IPS DF 19.7 (cell line): ENCODE results near the gene UNC5A.

Experiments
- DNase-seq: peaks from one replicate; pipeline ENCODE4 v3.0.0-alpha.2; 2013; ENCODE audit warnings: low read depth, low spot score

The UNC5A gene

DNA sequence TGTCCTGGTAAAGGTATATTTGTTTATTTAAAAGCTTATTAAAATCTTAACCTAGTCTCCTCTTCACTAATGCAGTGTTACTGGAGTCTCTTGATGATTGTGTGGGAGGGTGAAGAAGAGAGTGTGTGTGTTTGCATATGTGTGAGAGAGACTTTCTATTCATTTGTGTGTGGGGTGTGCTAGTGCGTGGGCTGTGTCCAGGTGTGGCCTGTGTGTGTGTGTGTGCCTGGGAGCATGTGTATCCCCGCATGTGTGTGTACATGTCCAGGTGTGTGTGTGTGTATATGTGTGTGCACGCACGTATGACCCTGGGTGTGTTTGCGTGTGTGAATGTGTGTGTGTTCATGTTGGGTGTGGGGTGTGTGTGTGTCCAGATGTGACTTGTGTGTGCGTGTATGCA is 10.3 kb upstream of the UNC5A start:
- no peak for DNase-seq

DNA sequence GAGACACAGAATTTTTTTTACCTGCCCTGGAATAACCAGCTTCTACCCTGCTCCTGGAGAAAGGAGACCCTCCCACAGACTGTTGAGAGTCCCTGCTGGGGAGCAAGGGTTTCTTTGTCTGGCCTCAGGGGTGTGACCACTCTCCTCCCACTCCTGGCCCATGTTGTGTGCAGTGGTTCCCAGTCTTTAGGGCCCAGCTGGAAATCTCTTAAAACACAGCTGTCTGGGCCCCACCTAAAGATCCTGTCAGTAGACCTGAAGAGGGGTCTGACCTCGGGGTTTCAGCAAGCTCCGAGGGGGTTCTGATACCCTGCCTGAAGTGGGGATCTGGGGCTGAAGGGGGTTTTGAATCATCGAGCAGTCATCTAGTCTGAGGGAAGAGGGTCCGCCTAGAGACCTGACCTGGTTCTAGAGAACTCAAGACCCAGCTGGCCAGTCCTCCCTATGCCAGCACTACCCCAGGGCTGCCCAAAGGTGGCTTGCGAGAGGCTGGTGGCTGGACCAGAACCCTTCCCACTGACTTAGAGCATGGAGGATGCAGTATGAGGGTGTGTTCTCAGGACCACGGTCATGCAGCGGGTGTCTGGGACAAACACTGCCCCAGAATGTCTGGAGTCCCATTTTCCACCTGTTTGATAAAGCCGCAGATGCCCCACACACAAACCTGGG is 8.1 kb upstream of the UNC5A start:
- DNase-seq = no peak

DNA sequence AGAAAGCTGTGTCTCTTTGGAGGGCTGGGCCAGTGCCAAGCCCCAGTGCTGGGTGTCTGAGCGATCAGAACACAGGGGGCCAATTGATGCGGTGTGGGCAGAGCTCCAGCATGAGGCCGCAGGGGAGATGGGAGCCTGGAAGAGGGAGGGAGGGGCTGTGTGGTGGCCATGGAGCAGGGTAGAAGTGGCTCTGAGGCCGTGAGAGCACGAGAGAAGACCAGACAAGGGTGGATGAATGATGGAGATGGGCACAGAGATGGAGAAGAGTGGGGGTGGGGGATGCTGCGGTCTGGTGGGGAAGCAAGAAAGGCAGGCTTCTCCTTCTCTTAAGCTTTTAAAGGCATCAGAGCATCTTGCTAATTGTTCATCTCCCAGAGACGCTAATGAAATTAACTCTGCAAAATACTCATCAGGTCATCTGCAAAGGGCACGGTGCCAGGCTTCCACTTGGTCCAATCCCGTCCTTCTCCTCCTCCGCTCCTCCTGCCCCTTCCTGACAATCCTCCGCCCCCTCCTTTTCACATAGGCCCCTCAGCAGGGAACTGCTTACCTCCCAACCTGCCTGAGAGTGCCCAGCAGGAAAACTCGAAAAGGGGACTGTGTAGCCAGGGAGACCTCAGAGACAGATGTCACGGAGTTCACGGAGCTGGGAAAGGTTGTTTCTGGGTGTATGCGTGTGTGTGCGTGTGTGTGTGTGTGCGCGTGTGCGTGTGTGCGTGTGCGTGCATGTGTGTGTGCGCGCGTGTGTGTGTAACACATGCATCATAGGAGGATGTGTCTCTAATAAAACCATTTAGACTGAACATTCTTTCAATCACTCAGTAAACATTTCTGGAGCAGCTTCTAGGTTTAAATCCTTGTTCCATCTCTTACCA is 7.1 kb upstream of the UNC5A start:
- no peak for DNase-seq

DNA sequence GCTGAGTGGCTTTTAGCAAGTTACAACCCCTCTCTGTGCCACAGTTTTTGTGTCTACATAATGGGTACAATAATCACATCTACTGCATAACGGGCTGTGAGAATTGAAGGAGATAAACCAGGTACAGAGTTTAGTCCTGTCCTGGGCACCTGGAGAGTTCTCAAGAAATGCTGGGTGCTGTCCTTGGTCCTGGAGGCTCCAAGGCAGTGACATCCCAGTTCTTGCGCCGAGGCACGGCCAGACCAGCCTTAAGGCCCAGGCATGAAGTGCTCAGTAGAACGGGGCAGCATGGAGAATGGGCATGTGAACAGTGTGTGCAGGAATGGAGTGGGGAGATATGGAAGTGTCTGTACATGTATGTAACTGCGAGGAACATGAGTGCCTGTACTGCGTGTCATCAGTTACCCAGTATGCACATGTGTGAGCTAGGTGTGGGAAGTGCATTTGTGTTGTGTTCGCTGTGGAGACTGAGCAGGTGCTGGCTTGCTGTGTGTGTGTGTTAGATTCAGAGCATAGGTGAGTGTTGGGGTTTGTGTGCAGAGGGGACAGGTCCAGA is 6.3 kb upstream of the UNC5A start:
- no peak for DNase-seq

DNA sequence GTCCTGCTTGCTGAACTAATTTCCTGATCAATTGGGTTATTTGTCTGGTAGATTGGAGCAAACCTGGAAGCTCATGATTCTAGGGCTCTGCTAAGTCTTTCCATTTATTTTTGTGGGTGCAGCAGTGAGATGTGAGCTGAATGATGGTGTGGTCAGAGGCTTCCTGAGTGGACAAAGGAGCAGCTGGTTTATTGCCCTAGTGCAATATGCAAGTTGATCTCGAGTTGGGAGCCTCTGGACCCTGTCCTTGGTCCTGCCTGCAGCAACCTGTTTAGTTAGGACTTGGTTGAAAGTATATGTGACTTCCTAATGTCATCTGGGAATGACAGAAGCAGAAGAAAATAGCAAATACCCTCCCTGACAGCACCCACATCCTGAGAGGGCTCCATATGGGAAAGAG is 4.2 kb upstream of the UNC5A start:
- no peak for DNase-seq

DNA sequence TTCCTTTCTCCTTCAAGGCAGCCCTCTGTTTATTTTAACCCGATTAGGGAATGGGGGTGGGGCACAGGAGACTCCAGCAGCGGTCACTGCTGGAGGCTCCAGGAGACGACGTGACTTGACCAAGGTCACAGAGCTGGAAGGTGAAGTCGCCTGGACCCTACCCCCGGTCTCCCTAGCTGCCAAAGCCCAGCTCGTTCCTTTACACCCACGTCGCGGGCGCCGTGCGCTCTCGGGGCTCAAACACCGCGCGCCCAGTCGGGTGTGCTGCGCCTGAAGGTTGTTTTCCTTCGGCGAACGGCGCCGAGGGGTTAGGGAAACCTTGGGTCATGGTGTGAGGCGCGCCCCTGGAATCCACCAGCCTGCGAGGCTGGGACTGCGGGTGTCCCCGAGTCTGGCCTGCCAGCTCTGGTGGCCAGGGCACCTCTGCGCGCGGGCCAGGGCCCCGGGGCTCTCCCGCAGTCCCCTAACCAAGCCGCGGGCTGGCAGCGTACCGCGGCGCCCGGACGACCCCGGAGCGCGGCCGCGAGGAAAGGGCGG is 747 bp upstream of the UNC5A start:
- DNase-seq = no peak

DNA sequence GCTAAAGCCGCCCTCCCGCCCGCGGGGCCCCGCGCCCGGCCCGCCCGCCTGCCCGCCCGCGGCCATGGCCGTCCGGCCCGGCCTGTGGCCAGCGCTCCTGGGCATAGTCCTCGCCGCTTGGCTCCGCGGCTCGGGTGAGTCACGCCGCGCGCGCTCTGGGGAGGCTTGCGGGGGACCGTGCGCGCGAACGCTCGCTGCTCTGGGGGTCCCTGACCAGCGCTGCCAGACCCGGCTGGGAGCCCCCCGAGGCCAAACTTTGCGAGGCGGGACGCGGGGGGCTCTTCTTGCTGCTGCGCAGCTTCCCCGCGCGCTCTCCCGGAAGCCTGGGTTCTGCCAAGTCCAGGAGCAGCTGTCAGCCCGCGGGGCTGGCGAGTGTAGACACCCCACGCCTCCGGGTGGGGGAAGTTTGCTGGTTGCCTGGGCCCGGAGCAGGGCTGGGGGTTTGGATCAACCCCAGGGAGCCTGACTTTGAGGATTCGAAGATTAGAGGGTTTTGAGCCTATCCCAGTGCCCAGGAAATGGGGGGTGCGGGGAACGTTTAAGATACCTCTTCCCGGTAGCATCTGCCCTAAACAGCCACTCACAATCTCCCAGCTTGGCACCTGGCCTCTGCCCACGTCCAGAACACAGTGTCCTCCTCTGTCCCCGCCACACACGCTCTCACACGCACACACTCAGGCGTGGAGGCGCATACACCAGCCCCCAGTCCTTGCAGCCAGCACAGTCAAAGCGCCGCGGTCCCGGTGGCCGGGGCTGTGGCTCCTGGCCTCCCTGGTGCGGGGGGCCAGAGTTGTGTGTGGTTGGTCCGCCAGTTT is 535 bp downstream of the UNC5A start:
- no peak for DNase-seq

DNA sequence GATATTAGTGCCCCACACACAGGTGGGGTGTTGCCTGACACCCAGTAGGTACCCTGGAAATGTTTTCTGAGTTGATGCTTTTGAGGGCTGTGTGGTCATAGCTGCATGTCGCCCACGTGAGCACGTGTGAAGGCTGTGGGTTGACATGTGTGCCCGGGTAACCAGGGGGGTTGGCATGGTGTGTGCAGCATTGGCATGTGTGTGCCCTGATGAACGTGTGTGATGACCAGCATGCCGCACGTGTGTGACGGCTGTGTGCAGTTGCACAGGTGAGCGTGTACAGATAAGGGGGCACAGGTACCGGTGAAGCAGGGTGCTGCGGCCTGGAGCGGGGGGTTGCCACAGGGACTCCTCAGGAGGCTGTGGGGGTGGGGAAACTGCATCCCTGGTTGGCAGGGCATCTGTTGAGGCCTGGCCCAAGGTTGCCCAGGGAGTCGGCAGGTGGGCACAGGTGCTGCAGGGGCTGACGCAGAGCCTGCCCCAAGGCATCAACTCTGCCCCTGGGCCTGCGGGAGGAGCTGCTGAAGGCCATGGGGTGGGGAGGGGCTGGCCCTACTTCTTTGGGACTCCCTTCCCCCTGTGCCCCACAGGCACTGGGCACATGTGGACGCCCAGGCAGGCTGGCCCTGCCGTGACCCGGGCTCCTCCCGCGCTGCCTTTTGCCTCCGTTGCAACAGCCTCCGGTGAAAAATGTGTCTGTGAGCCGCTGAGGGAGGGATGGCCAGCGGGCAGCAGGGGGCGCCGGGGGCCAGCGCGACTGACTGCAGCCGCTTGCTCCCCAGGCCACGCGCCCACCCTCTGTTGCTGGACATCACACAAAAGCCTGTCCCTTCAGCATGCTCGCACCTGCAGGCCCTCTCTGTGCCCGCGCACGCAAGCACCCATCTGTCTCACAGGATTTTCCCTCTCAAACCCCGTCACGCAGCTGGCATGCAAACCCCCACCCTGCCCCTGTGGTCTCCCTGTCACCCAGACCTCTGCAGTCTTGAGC is 2.2 kb downstream of the UNC5A start:
- no peak for DNase-seq

DNA sequence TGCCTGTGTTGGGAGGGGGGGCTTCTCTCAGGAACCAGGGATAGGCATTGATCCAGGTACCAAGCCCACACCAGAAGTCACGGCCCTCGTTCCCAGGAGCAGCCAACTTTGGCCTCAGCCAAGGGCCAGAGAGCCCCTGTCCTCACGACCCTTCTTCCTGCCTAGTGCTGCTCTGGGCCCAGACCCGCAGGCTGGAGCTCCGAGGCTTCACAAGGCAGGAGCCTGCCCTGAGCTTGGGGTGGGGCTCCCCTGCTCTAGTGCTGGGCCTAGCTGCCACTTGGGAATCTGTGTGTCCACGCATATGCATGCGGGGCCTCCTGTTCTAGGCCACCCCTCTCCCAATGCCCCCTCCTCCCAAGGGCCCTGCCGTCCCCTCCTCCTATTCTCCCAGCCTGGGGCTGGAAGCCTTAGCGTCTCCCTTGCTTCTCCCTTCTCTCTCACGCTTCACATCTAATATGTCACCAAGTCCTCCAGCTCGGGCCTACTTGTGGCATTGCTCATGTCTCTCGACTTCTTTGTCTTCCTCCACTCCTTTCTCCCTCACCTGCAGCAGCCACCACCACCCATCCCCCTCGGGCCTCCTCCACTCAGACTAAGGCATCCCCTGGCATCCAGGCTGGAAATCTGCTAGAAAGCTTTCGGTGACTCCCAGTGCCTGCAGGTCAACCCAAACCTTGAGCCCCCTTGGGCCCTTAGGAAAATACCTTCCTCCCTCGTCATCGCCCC is 3.4 kb downstream of the UNC5A start:
- DNase-seq = no peak

DNA sequence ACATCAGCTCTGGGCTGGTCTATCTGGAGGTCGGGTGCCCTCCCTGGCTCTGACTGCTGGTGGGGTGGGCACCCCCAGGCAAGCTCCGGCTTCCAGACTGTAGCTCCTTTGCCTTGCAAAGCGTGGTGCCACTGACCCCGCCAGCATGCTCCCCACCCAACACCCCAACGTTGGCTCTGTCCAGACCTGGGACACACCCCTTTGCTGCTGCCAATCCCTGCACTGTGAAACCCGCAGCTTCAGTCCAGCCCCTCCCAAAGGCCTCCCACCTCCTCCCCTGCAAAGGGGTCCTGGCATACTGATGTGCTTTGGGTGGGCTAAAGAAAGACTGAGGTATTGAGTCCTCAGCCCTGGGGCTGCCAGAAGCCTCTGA is 3.9 kb downstream of the UNC5A start:
- no peak for DNase-seq

DNA sequence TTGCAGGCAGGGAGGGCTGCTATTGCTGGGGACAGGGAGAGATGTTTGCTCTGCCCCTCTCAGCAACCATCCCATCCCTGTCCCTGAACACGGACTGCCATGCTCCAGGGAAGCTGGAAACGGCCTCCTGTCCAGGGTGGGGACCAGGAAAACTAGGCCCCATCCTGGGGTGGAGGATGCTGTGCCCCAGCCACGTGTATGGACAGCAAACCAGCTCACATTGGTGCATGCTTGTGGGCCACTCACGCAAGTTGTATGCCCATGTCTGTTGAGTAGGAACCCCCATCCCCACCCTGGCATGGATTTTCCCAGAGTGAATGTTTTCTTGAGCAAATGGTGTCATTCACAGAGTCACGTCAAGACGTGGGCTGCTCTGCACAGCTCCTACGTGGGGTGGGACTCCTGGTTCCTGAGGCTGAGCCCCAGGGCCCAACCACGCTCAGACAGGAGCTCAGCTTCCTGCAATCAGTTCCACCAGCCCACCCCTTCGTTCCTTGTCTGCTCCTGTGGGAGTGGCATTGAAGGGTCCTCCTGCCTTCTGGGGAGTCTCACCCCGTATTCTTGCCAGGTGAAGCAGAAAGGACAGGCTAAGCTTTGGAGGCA is 4.6 kb downstream of the UNC5A start:
- DNase-seq = no peak

DNA sequence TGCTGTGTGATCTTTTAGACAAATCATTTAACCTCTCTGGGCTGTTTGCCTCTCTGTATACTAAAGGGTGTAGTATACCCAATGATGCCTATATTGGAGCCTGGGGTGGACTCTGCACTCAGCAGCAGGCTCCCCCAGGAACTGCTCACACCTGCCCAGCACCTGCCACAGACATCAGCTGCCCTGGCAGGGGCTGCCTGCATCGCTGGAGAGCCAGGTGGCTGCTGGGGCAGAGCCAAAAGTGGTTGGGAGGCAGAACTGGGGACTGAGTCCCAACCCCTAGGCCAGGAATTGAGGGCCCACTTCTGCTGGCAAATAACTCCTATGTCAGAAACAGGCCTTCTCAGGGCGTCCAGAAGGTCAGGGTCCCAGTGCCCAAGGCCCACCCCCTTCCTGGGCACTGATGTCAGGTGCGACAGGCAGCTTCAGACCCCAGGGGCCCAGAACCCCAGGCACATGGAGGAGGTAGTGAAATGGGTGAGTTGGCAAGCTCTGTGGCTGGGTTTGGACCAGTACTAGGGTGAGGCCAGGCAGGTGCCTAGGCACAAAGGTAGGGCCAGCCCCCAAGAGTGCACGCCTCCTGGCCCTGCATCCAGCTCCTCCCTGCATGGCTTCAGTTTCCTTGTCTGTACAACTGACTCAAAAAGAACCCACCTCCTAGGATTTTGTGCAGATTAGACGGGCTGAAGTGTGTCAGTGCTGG is 5.8 kb downstream of the UNC5A start:
- DNase-seq = no peak

DNA sequence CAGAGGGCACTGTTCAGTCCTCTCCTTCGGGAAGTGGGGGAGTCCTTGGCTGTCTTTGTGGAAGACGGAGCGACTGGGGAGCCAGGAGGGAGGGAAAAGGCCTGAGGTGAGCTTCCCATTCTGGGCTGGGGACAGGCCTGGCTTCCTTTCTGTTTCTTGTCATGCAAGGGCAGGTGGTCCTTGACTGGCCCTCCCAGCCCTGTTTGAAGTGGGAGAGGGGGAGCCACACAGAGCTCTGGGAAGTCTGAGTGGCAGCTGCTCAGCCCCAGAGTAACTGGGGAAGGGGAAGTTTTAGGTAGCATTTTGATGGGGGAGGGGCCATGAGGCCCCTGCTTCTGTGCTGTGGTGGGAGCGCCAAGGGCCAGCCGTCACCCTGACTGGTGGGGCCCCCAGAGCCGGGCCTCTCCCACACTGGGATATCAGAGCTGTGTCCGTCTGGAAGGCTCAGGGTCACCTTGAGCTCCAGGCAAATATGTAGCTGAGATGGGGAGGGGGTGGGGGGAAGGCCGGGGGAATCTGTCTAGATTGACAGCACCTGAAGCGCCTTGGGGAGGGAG is 6.5 kb downstream of the UNC5A start:
- no peak for DNase-seq

DNA sequence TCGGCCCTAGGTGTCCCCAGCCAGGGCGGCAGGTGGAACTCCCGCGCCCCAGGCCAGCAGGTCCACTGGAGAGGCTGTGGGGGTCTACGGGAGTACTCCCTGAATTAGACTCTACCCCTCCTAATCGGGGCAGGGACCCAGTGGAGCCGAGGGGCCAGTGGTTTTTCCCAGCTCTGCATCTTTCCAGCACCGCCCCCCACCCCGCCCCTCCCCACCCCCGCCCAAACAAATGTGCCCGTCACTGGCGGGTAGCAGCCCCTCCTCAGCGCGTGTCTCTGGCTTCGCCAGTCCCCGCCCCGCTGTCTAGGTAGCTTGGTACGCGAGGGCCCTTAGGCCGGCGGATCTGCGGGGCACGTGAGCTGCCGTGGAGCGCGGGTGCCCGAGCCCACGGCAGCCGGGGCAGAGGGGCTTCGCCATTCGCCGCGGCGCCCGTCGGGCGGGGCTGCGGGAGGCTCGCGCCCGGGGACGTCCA is 7.0 kb downstream of the UNC5A start:
- DNase-seq = no peak

DNA sequence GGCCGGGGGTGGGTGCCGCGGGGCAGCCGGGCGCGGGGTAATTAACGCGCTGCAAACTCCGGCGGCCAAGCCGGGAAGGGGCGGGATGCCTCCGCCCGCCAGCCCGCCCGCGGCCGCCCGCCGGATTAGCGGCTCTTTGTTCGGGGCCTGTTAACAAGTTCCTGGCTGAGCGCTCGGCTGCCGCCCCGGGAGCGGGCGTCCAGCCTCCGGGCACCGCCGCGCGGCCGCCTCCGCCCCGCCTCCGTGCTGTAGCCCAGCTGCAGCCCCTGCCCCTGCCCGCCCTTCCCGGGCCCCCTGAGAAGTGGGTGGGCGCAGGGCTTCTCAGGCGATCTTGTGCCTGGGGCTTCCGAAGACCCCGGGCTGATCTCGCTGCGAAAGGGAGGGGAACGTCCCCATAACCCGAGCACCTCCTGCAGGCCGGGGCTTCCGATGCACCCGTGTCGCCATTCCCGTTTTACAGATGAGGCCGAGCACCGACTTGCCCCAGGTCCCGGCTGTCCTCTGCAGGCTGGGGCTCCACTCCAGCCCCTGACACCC is 7.5 kb downstream of the UNC5A start:
- no peak for DNase-seq

DNA sequence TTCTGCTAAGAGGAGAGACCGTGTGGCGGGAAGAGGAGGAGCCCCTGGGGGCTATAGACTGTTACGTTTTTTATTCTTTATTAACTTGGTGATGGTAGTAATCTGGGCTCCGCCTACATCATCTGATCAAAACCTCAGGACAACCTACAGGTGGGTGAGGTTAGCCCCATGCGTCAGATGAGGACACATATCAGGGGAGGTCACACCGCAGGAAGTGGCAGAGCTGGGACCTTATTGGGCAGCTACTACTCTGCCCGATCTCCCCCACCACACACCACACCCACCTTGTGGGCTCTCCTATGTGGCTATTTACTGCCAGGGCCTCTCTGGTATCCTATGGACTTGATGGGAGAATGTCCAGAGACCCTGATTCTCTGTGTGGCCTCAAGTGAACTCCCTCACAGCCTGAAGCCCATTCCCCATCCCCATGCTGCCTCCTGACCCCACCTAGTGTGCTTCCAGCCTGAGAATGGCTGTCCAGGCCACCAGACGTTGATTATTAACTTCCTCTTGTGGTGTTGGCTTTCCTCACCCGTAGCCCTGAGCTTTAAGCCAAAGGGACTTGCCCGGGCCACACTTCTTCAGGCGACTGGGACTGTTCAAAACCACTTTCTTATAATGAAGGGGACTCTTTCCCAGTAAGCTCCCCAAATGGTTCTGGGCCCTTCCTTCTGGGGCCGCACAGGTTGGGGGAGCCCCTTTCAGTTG is 8.2 kb downstream of the UNC5A start:
- DNase-seq = no peak

DNA sequence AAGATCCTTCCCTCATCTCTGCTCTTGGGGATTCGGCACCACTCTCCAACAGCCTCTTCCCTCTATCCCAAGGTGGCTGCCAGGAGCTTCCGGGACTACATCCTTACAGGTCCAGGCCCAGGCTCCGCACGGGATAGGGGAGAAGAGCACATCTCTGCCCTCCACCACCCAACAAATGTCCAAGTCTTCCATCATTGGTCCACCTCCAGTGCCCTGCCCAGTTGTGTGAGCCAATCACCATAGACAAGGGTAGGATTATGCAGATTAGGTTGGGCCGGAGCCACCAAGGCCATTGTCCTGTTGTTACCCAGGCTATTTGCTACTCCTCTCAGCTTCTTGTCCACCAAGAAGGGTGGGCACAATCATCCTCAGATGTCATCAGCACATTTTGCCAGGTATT is 9.1 kb downstream of the UNC5A start:
- DNase-seq = no peak

DNA sequence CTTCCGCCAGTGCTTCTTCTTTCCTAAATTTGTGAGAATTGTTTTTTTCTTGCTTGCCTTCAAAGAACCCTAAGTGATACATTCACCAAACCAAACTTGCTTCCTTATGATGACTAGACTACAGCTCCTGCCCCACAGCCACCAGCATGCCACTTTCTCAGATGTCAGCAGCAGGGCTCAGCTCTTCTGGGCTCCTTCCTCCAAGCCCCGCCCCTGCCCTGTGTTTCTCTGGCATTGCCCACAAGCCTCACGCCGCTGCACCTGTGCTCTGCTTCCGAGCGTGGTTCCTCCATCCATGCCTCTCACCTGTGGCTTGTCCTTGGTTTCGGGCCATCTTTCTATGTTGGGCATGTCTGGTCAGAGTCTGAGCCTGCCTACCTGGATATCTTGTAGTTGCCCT is 10.6 kb downstream of the UNC5A start:
- no peak for DNase-seq
